Upper lobe of left lung (tissue), 6 donors: ENCODE data around the gene FMN2. TPM values are rescaled to one million over a fixed set of nuclear protein-coding genes. Genes with fewer than 3 reads are reported as not detected.

ENCODE experiments used
- ATAC-seq, 2 donors: fragments of 200-7000 bp; cut with Tn5 transposase; one replicate each; pipeline ENCODE4 v1.9.1; 2022; ENCODE audit warnings: mild to moderate bottlenecking in 2 of 2, moderate library complexity in 2 of 2; ENCODE audit not compliant: low FRiP score in 2 of 2
- DNase-seq, 2 donors: peaks; one replicate each; pipeline ENCODE4 v3.0.0-alpha.2; 2019 to 2020
- H3K27ac ChIP-seq, 4 donors: fragments of 200-600 bp; sonication (generic); one replicate each; pipeline ENCODE4 v1.5.1; 2016 to 2019
- H3K27me3 ChIP-seq, 4 donors: fragments of 200-600 bp; sonication (generic); one replicate each; pipeline ENCODE4 v1.5.1; 2017 to 2019
- H3K36me3 ChIP-seq, 4 donors: fragments of 200-600 bp; sonication (generic); one replicate each; pipeline ENCODE4 v1.5.1; 2016 to 2019
- H3K4me1 ChIP-seq, 4 donors: fragments of 200-600 bp; sonication (generic); one replicate each; pipeline ENCODE4 v1.5.1; 2018 to 2019
- H3K4me3 ChIP-seq, 4 donors: fragments of 200-600 bp; sonication (generic); one replicate each; pipeline ENCODE4 v1.5.1; 2017 to 2019; ENCODE audit warnings: mild to moderate bottlenecking in 2 of 4, moderate library complexity in 1 of 4
- H3K9me3 ChIP-seq, 4 donors: fragments of 200-600 bp; sonication (generic); one replicate each; pipeline ENCODE4 v1.5.1; 2018 to 2019
- CTCF ChIP-seq, 6 experiments: fragments of 450-650 bp in 4 of 6; fragments of 200-600 bp in 2 of 6; sonication (generic) in 2 of 6; IDR thresholded peaks; one replicate each; pipeline ENCODE4 v1.5.1; 2016 to 2019; ENCODE audit warnings: antibody characterized with exemption in 6 of 6
- EP300 ChIP-seq, 4 donors: sonication (generic); formaldehyde crosslinking; IDR thresholded peaks; one replicate each; pipeline ENCODE4 v1.5.1; 2017; ENCODE audit warnings: antibody characterized with exemption in 4 of 4, control low read depth in 2 of 4
- POLR2A ChIP-seq, 4 donors: fragments of 450-650 bp; IDR thresholded peaks; one replicate each; pipeline ENCODE4 v1.5.1; 2016 to 2017; ENCODE audit warnings: antibody characterized with exemption in 4 of 4, mild to moderate bottlenecking in 2 of 4
- POLR2AphosphoS5 ChIP-seq, 2 donors: sonication (generic); formaldehyde crosslinking; IDR thresholded peaks; one replicate each; pipeline ENCODE4 v1.5.1; 2017; ENCODE audit warnings: antibody characterized with exemption in 2 of 2
- WGBS, 2 donors: methylation state at CpG; one replicate each; pipeline ENCODE4 v1.1.5; 2017 to 2018; 5-methylcytosine and 5-hydroxymethylcytosine counted together
- total RNA-seq, 6 donors: library from RNA; depleted of rRNA in 4 of 6; stranded (reverse); fragments of >200 nt in 4 of 6; gene quantifications; one replicate each; pipeline versions ENCODE4 v1.1.0 to v1.2.1, GENCODE V29; 2016 to 2021
- donor health status: DM: no; HTN: no; CAD: no; lungs with moderate emphysema.
- donor health status: DM: no; HTN: yes; CAD: no; lungs with severe emphysema.

FMN2 gene
- total RNA-seq, 6 donors from 2014 or later: 0.06 to 1.0 (median 0.54) TPM; not detected in 1

GRCh38 chr1:240194120-240194519 is 102.4 kb downstream of the FMN2 start:
- Histone ChIP-seq H3K4me1 (no peaks in the 10 kb centered on the region), H3K9me3 (no peaks in the 10 kb centered on the region), H3K27ac (no peak overlapping the region), H3K27me3 (no peaks in the 10 kb centered on the region), H3K4me3 (no peak overlapping the region), H3K36me3 (no peaks in the 10 kb centered on the region)
- no peak for TF ChIP-seq CTCF (IDR thresholded peaks at IDR 0.05)
- no peak for TF ChIP-seq POLR2AphosphoS5 (IDR thresholded peaks at IDR 0.05)
- TF ChIP-seq POLR2A (IDR thresholded peaks at IDR 0.05): no peak
- no peak for TF ChIP-seq EP300 (IDR thresholded peaks at IDR 0.05)
- WGBS, 2 donors: 86 to 92% methylated on average over 2 of the region's 2 CpGs
- no peak for DNase-seq
- no peak for ATAC-seq

- no peak overlapping the region for H3K4me3 ChIP-seq
- ATAC-seq: no peak
- H3K9me3 ChIP-seq: peaks cover 0 to 4% (median 0%) of the 10 kb centered on the region in 4 donors
- no peaks in the 10 kb centered on the region for H3K36me3 ChIP-seq
- WGBS, 2 donors: 86 to 94% methylated on average over 4 of the region's 4 CpGs
- TF ChIP-seq POLR2AphosphoS5 (IDR thresholded peaks at IDR 0.05) (no peak), EP300 (IDR thresholded peaks at IDR 0.05) (no peak), CTCF (IDR thresholded peaks at IDR 0.05) (no peak), POLR2A (IDR thresholded peaks at IDR 0.05) (no peak)
- DNase-seq: no peak
- H3K27me3 ChIP-seq: no peaks in the 10 kb centered on the region
- no peak overlapping the region for H3K27ac ChIP-seq
- no peaks in the 10 kb centered on the region for H3K4me1 ChIP-seq
Observed at GRCh38 chr1:240198376-240198775, 106.7 kb downstream of the FMN2 start.

- Histone ChIP-seq H3K9me3 (peaks cover 0 to 4% (median 0%) of the 10 kb centered on the region in 4 donors), H3K27ac (no peak overlapping the region), H3K4me1 (no peaks in the 10 kb centered on the region), H3K27me3 (no peaks in the 10 kb centered on the region), H3K4me3 (no peak overlapping the region), H3K36me3 (no peaks in the 10 kb centered on the region)
- DNase-seq (no peak), ATAC-seq (no peak)
- TF ChIP-seq CTCF (IDR thresholded peaks at IDR 0.05) (no peak), POLR2A (IDR thresholded peaks at IDR 0.05) (no peak), EP300 (IDR thresholded peaks at IDR 0.05) (no peak), POLR2AphosphoS5 (IDR thresholded peaks at IDR 0.05) (no peak)
- 38 to 59% methylated on average over 9 of the region's 9 CpGs for WGBS, 2 donors
Observed at GRCh38 chr1:240199758-240200645, 108.3 kb downstream of the FMN2 start.

GRCh38 chr1:240201931-240202330 is 110.2 kb downstream of the FMN2 start:
- H3K27ac ChIP-seq: no peak overlapping the region
- H3K36me3 ChIP-seq: no peaks in the 10 kb centered on the region
- no peak overlapping the region for H3K4me3 ChIP-seq
- H3K9me3 ChIP-seq: peaks cover 0 to 4% (median 0%) of the 10 kb centered on the region in 4 donors
- no peak for DNase-seq
- H3K4me1 ChIP-seq: no peaks in the 10 kb centered on the region
- TF ChIP-seq POLR2AphosphoS5 (IDR thresholded peaks at IDR 0.05) (no peak), EP300 (IDR thresholded peaks at IDR 0.05) (no peak), POLR2A (IDR thresholded peaks at IDR 0.05) (no peak), CTCF (IDR thresholded peaks at IDR 0.05) (no peak)
- WGBS, 2 donors: 83 to 90% methylated on average over 4 of the region's 4 CpGs
- no peak for ATAC-seq
- H3K27me3 ChIP-seq: no peaks in the 10 kb centered on the region
